A673 (cell line): ENCODE results near the gene KIF22.

Experiments used
- CTCF ChIP-seq: fragments of 300-800, 200-600 bp; sonication (generic); conservative IDR thresholded peaks from 2 replicates; pipeline ENCODE4 v1.5.1; 2017; ENCODE audit warnings: low read depth, mild to moderate bottlenecking, antibody characterized with exemption, low read length, moderate library complexity, mixed read lengths
- EZH2 ChIP-seq: fragments of 200-600 bp; sonication (generic); IDR thresholded peaks from 2 replicates; pipeline ENCODE4 v1.6.1; 2017; ENCODE audit warnings: borderline replicate concordance, low read depth, mild to moderate bottlenecking, mixed read lengths, antibody characterized with exemption, low read length; ENCODE audit not compliant: poor library complexity, severe bottlenecking

GRCh38 chr16:29802416-29802935 lies 11.9 kb downstream of the KIF22 start:
- TF ChIP-seq CTCF (no peak), EZH2 (no peak)
